Ishikawa (cell line): ENCODE results near the gene TAS2R41.

Experiments used
- CEBPB ChIP-seq: IDR thresholded peaks from 2 replicates; pipeline ENCODE4 v1.6.1; 2012
- CREB1 ChIP-seq: IDR thresholded peaks from 2 replicates; pipeline ENCODE4 v1.6.1; 2012; ENCODE audit warnings: low read depth
- EGR1 ChIP-seq: IDR thresholded peaks from 2 replicates; pipeline ENCODE4 v1.6.1; 2012
- EP300 ChIP-seq: IDR thresholded peaks from 2 replicates; pipeline ENCODE4 v1.6.1; 2012; ENCODE audit warnings: borderline replicate concordance
- FOXM1 ChIP-seq: IDR thresholded peaks from 2 replicates; pipeline ENCODE4 v1.6.1; 2012; ENCODE audit warnings: low read depth, borderline replicate concordance
- MAX ChIP-seq: IDR thresholded peaks from 2 replicates; pipeline ENCODE4 v1.6.1; 2012
- NFIC ChIP-seq: IDR thresholded peaks from 2 replicates; pipeline ENCODE4 v1.6.1; 2012
- RAD21 ChIP-seq: IDR thresholded peaks from 2 replicates; pipeline ENCODE4 v1.6.1; 2012; ENCODE audit warnings: low read depth
- TAF1 ChIP-seq: IDR thresholded peaks from 2 replicates; pipeline ENCODE4 v1.6.1; 2012; ENCODE audit warnings: low read depth, mild to moderate bottlenecking
- TCF12 ChIP-seq: IDR thresholded peaks from 2 replicates; pipeline ENCODE4 v1.6.1; 2012; ENCODE audit warnings: low read depth
- TEAD4 ChIP-seq: IDR thresholded peaks from 2 replicates; pipeline ENCODE4 v1.6.1; 2012
- USF1 ChIP-seq: IDR thresholded peaks from 2 replicates; pipeline ENCODE4 v1.6.1; 2012
- YY1 ChIP-seq: IDR thresholded peaks from 2 replicates; pipeline ENCODE4 v1.6.1; 2012; ENCODE audit warnings: low read depth
- ZBTB7A ChIP-seq: IDR thresholded peaks from 2 replicates; pipeline ENCODE4 v1.6.1; 2012; ENCODE audit warnings: low read depth
- TF ChIP-seq, protein P1 (sequence below): IDR thresholded peaks from 2 replicates; pipeline ENCODE4 v1.6.1; 2012; ENCODE audit warnings: low read depth, mild to moderate bottlenecking

TAS2R41 gene

GRCh38 chr7:143499246-143499645, 21.6 kb downstream of the TAS2R41 start:
- TF ChIP-seq RAD21, result no peak
- TF ChIP-seq NFIC, result no peak
- no peak for TF ChIP-seq EGR1
- TF ChIP-seq CREB1, result no peak
- TF ChIP-seq TEAD4, result no peak
- no peak for TF ChIP-seq CEBPB
- no peak for TF ChIP-seq FOXM1
- no peak for TF ChIP-seq USF1
- TF ChIP-seq MAX, result no peak
- no peak for TF ChIP-seq TAF1
- no peak for TF ChIP-seq ZBTB7A
- TF ChIP-seq, protein P1, sequence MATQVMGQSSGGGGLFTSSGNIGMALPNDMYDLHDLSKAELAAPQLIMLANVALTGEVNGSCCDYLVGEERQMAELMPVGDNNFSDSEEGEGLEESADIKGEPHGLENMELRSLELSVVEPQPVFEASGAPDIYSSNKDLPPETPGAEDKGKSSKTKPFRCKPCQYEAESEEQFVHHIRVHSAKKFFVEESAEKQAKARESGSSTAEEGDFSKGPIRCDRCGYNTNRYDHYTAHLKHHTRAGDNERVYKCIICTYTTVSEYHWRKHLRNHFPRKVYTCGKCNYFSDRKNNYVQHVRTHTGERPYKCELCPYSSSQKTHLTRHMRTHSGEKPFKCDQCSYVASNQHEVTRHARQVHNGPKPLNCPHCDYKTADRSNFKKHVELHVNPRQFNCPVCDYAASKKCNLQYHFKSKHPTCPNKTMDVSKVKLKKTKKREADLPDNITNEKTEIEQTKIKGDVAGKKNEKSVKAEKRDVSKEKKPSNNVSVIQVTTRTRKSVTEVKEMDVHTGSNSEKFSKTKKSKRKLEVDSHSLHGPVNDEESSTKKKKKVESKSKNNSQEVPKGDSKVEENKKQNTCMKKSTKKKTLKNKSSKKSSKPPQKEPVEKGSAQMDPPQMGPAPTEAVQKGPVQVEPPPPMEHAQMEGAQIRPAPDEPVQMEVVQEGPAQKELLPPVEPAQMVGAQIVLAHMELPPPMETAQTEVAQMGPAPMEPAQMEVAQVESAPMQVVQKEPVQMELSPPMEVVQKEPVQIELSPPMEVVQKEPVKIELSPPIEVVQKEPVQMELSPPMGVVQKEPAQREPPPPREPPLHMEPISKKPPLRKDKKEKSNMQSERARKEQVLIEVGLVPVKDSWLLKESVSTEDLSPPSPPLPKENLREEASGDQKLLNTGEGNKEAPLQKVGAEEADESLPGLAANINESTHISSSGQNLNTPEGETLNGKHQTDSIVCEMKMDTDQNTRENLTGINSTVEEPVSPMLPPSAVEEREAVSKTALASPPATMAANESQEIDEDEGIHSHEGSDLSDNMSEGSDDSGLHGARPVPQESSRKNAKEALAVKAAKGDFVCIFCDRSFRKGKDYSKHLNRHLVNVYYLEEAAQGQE, result no peak
- no peak for TF ChIP-seq TCF12
- TF ChIP-seq EP300, result no peak
- no peak for TF ChIP-seq YY1

GRCh38 chr7:143499743-143500348, 22.2 kb downstream of the TAS2R41 start:
- TF ChIP-seq YY1 (no peak), NFIC (no peak), ZBTB7A (no peak), MAX (no peak)

DNA sequence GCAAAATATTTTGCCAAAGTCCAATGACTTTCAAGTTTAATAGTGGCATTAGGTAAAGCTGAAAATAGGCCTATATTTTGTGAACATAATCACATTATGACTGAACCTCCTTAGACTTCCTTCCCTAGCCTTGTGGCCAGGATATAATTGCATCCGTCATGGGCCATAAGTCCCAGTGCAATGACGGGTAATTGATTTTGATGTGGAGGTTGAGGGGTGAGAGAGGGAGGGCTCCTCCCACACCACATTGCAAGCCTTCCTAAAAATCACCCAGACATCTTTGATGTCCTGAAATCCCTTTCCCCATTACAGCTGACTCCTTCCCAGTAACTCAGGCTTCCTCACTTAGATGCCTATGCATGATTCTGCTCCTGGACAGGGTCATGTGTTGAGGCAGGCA, 25.6 kb downstream of the TAS2R41 start:
- TF ChIP-seq YY1 (no peak), ZBTB7A (no peak), MAX (no peak), USF1 (no peak), CEBPB (no peak), CREB1 (no peak), TCF12 (no peak), NFIC (no peak), EP300 (no peak), RAD21 (no peak)
- TF ChIP-seq, protein P1, result no peak

DNA sequence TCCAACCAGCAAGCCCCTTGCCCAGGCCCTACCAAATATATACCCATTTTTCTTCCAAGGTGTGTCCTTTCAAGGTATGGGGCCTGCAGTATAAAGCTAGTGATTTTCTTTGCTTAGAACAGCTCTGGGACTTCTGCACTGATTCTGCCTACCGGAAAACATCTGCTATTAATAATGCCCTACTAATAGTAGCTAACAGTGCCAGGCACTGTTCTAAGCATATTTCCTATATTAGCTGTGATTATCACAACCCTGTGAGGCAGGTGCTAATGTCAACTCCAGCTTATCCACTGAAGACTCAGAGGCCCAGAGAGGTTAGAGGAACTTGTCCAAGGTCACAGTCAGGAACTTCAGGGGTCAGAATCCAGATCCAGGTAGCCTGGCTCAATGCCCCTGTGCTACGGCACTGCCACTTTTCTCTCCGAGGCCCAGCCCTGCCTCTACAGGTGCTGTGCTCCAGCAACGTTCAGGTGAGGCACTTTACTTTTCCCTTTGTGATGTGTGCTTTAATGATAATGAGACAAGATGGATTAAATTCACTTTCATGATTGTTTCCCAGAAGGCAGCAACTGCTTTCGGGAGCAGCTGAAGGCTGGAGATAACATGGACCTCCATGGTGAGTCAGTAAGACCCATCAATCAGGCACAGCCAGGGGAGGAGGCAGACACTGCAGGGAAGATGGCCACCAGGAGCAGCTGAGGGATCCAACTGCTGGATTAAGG, 26.7 kb downstream of the TAS2R41 start:
- TF ChIP-seq, protein P1, result no peak
- no peak for TF ChIP-seq YY1

- TF ChIP-seq TEAD4 (no peak), FOXM1 (no peak), YY1 (no peak), ZBTB7A (no peak), RAD21 (no peak), CEBPB (no peak), TAF1 (no peak)
Measured at GRCh38 chr7:143504937-143505297, 27.2 kb downstream of the TAS2R41 start.
